Common myeloid progenitor, CD34-positive (primary cell): ENCODE results near the gene SIMC1.
A peak's percentile ranks its signal among the peaks of the same experiment; 100 is the strongest.
"Not testable (repeated sequence)": the region's sequence is repeated elsewhere in the genome, so short reads cannot be mapped to it uniquely, and the experiment has no call there.

Experiments used
- CTCF ChIA-PET: fragments of 350-600 bp; sonication (Branson Sonifier 250); formaldehyde crosslinking; loops from one replicate; lab custom pipeline; 2021; ENCODE audit warnings: antibody characterized with exemption; lab: Charles Lee
- POLR2A ChIA-PET: fragments of 350-600 bp; sonication (Branson Sonifier 250); formaldehyde crosslinking; loops from one replicate; lab custom pipeline; 2021; ENCODE audit warnings: antibody characterized with exemption; lab: Charles Lee
- DNase-seq, 3 donors: peaks; one replicate each; pipeline versions ENCODE4 v3.0.0 to v3.0.0-alpha.2; 2013
- H3K27ac ChIP-seq, 2 experiments: 1 replicate in 1 of 2; 2 replicates in 1 of 2; pipeline ENCODE4 v1.7.0; 2013; ENCODE audit warnings: inconsistent platforms in 2 of 2, low read length in 2 of 2, mild to moderate bottlenecking in 2 of 2, low read depth in 1 of 2, moderate library complexity in 1 of 2; ENCODE audit not compliant: severe bottlenecking in 2 of 2, insufficient read depth in 1 of 2, poor library complexity in 1 of 2
- H3K27me3 ChIP-seq, 5 experiments: replicated peaks in 2 of 5; 1 replicate in 3 of 5; 2 replicates in 2 of 5; pipeline versions ENCODE4 v1.6.1 to v1.7.0; 2013; ENCODE audit warnings: low read length in 4 of 5, mild to moderate bottlenecking in 2 of 5, moderate library complexity in 2 of 5, inconsistent platforms in 1 of 5; ENCODE audit not compliant: insufficient read depth in 5 of 5, control insufficient read depth in 4 of 5
- H3K36me3 ChIP-seq, 4 experiments: 1 replicate in 2 of 4; 2 replicates in 2 of 4; pipeline versions ENCODE4 v1.6.1 to v1.7.0; 2013; ENCODE audit warnings: low read length in 3 of 4, control low read depth in 1 of 4, mild to moderate bottlenecking in 1 of 4; ENCODE audit not compliant: control insufficient read depth in 4 of 4, insufficient read depth in 4 of 4
- H3K4me1 ChIP-seq, 4 experiments: 1 replicate in 3 of 4; 2 replicates in 1 of 4; pipeline versions ENCODE4 v1.6.1 to v1.7.1; 2013; ENCODE audit warnings: low read length in 3 of 4, mild to moderate bottlenecking in 3 of 4, control low read depth in 1 of 4, inconsistent platforms in 1 of 4, moderate library complexity in 1 of 4; ENCODE audit not compliant: control insufficient read depth in 4 of 4, insufficient read depth in 4 of 4; ENCODE audit errors: control extremely low read depth in 1 of 4
- H3K4me3 ChIP-seq, 7 experiments: 1 replicate in 4 of 7; 2 replicates in 3 of 7; pipeline versions ENCODE4 v1.5.1 to v1.7.0; 2013; ENCODE audit warnings: mild to moderate bottlenecking in 7 of 7, low read length in 6 of 7, moderate library complexity in 6 of 7, inconsistent platforms in 2 of 7, low read depth in 2 of 7, control low read depth in 1 of 7; ENCODE audit not compliant: insufficient read depth in 4 of 7, control insufficient read depth in 1 of 7; ENCODE audit errors: extremely low read depth in 1 of 7
- H3K9me3 ChIP-seq, 5 experiments: 1 replicate in 4 of 5; 2 replicates in 1 of 5; pipeline versions ENCODE4 v1.6.1 to v1.7.1; 2013; ENCODE audit warnings: low read length in 4 of 5, mild to moderate bottlenecking in 2 of 5, inconsistent platforms in 1 of 5, low read depth in 1 of 5, moderate library complexity in 1 of 5; ENCODE audit not compliant: control insufficient read depth in 4 of 5, insufficient read depth in 2 of 5; ENCODE audit errors: control extremely low read depth in 1 of 5
- WGBS: methylation state at CpG from one replicate; pipeline ENCODE4 v1.1.5; 2013; ENCODE audit not compliant: insufficient coverage; 5-methylcytosine and 5-hydroxymethylcytosine counted together

The SIMC1 gene

GRCh38 chr5:176193636-176194035 is 44.6 kb upstream of the SIMC1 start:
- 80% methylated on average over 7 of the region's 17 CpGs for WGBS
- POLR2A ChIA-PET, H3K9me3 ChIP-seq, H3K4me3 ChIP-seq, CTCF ChIA-PET, H3K27ac ChIP-seq, H3K36me3 ChIP-seq, DNase-seq: not testable (repeated sequence)
- Histone ChIP-seq H3K4me1 (peaks cover 0 to 15% (median under 1%) of the 10 kb centered on the region in 4 experiments), H3K27me3 (peaks cover 0 to 30% (median 4%) of the 10 kb centered on the region in 5 experiments)

- CTCF ChIA-PET, H3K9me3 ChIP-seq, POLR2A ChIA-PET, H3K27ac ChIP-seq, H3K36me3 ChIP-seq: not testable (repeated sequence)
- Histone ChIP-seq H3K27me3 (peaks cover 0 to 36% (median 3%) of the 10 kb centered on the region in 5 experiments), H3K4me1 (peaks cover 0 to 19% (median 3%) of the 10 kb centered on the region in 4 experiments), H3K4me3 (peak overlapping the region in 4 of 7 experiments; percentile 34 to 60 (median 46))
- peak in 2 of 3 donors; percentile 8 to 37 for DNase-seq
- WGBS = 4% methylated on average over 17 of the region's 67 CpGs
These were observed 43.8 kb upstream of the SIMC1 start for GRCh38 chr5:176194238-176195083.

GRCh38 chr5:176195084-176195413 is 43.2 kb upstream of the SIMC1 start:
- H3K36me3 ChIP-seq, H3K27ac ChIP-seq, POLR2A ChIA-PET, DNase-seq, H3K9me3 ChIP-seq, H3K4me3 ChIP-seq, CTCF ChIA-PET: not testable (repeated sequence)
- Histone ChIP-seq H3K27me3 (peaks cover 0 to 42% (median 3%) of the 10 kb centered on the region in 5 experiments), H3K4me1 (peaks cover 0 to 20% (median 3%) of the 10 kb centered on the region in 4 experiments)
- WGBS = 0% methylated on average over 1 of the region's 6 CpGs

GRCh38 chr5:176195487-176196207 is 42.6 kb upstream of the SIMC1 start:
- peak; percentile 47 to 82 (median 77) for DNase-seq
- POLR2A ChIA-PET, H3K27ac ChIP-seq, H3K36me3 ChIP-seq, CTCF ChIA-PET, H3K9me3 ChIP-seq, H3K4me3 ChIP-seq: not testable (repeated sequence)
- Histone ChIP-seq H3K4me1 (peaks cover 0 to 20% (median 3%) of the 10 kb centered on the region in 4 experiments), H3K27me3 (peaks cover 0 to 48% (median 4%) of the 10 kb centered on the region in 5 experiments)
- 17% methylated on average over 1 of the region's 8 CpGs for WGBS

- POLR2A ChIA-PET, H3K27ac ChIP-seq, DNase-seq, CTCF ChIA-PET, H3K36me3 ChIP-seq, H3K9me3 ChIP-seq, H3K4me3 ChIP-seq: not testable (repeated sequence)
- H3K4me1 ChIP-seq = peaks cover 0 to 20% (median 3%) of the 10 kb centered on the region in 4 experiments
- WGBS = no CpG with 5 or more reads among the region's 7 CpGs
- peaks cover 0 to 52% (median 6%) of the 10 kb centered on the region in 5 experiments for H3K27me3 ChIP-seq
These were observed 41.4 kb upstream of the SIMC1 start for GRCh38 chr5:176196781-176197180.

- H3K27ac ChIP-seq, H3K4me3 ChIP-seq, POLR2A ChIA-PET, H3K9me3 ChIP-seq, CTCF ChIA-PET, H3K36me3 ChIP-seq: not testable (repeated sequence)
- no CpG with 5 or more reads among the region's 6 CpGs for WGBS
- Histone ChIP-seq H3K4me1 (peaks cover 0 to 20% (median 3%) of the 10 kb centered on the region in 4 experiments), H3K27me3 (peaks cover 0 to 47% (median 6%) of the 10 kb centered on the region in 5 experiments)
- peak in 2 of 3 donors; percentile 23 to 36 for DNase-seq
These were observed 40.9 kb upstream of the SIMC1 start for GRCh38 chr5:176197234-176197858.
